Natural killer cell (primary cell): ENCODE results near the gene PNMA5. TPM values are rescaled to one million over a fixed set of nuclear protein-coding genes. Genes with fewer than 3 reads are reported as not detected.

Source experiments
- ATAC-seq, 3 donors: fragments of 150-1000 bp in 2 of 3; fragments of 200-7000 bp in 1 of 3; cut with Tn5 transposase; 1 replicate in 1 of 3; 2 replicates in 2 of 3; pipeline ENCODE4 v1.10.0; 2021; ENCODE audit warnings: mild to moderate bottlenecking in 2 of 3, moderate library complexity in 2 of 3
- DNase-seq, 2 donors: peaks; one replicate each; pipeline versions ENCODE4 v3.0.0 to v3.0.0-alpha.2; 2013 to 2021; ENCODE audit warnings: mixed read lengths in 1 of 2
- H3K27ac ChIP-seq: one replicate; pipeline ENCODE4 v1.5.1; 2013; ENCODE audit warnings: mild to moderate bottlenecking, low read length
- H3K27me3 ChIP-seq: one replicate; pipeline ENCODE4 v1.6.1; 2013; ENCODE audit warnings: low read length; ENCODE audit not compliant: control insufficient read depth, insufficient read depth
- H3K36me3 ChIP-seq: one replicate; pipeline ENCODE4 v1.6.1; 2013; ENCODE audit warnings: low read length; ENCODE audit not compliant: control insufficient read depth, insufficient read depth
- H3K4me1 ChIP-seq: one replicate; pipeline ENCODE4 v1.6.1; 2013; ENCODE audit warnings: low read length; ENCODE audit not compliant: control insufficient read depth, insufficient read depth
- H3K4me3 ChIP-seq: one replicate; pipeline ENCODE4 v1.5.1; 2013; ENCODE audit warnings: low read length
- H3K9me3 ChIP-seq: one replicate; pipeline ENCODE4 v1.6.1; 2013; ENCODE audit warnings: low read length; ENCODE audit not compliant: control insufficient read depth, insufficient read depth
- H3K27ac Mint-ChIP-seq, 2 donors: one replicate each; pipeline ENCODE4 v1.8.0; 2022; ENCODE audit warnings: mild to moderate bottlenecking in 2 of 2, mixed read lengths in 2 of 2, moderate library complexity in 1 of 2
- H3K27me3 Mint-ChIP-seq, 2 donors: one replicate each; pipeline ENCODE4 v1.8.0; 2022; ENCODE audit warnings: low read depth in 2 of 2, mixed read lengths in 2 of 2
- H3K36me3 Mint-ChIP-seq: one replicate; pipeline ENCODE4 v1.8.0; 2022; ENCODE audit warnings: mixed read lengths
- H3K4me1 Mint-ChIP-seq, 2 donors: one replicate each; pipeline ENCODE4 v1.8.0; 2022; ENCODE audit warnings: mixed read lengths in 2 of 2
- H3K4me3 Mint-ChIP-seq: one replicate; pipeline ENCODE4 v1.8.0; 2022; ENCODE audit warnings: mild to moderate bottlenecking, moderate library complexity, mixed read lengths
- H3K9me3 Mint-ChIP-seq, 2 donors: one replicate each; pipeline ENCODE4 v1.8.0; 2022; ENCODE audit warnings: mixed read lengths in 2 of 2
- WGBS: methylation state at CpG from one replicate; pipeline ENCODE4 v1.1.7; 2013; ENCODE audit warnings: missing lambda C conversion rate; ENCODE audit not compliant: insufficient coverage; 5-methylcytosine and 5-hydroxymethylcytosine counted together
- intact Hi-C: fragments of 100-400 bp; cut with micrococcal nuclease; formaldehyde crosslinking; loops from one replicate; pipeline ENCODE4 v1.14.2; 2022
- total RNA-seq, 4 donors: library from RNA; stranded (reverse); fragments of 120-200 nt in 1 of 4; gene quantifications; one replicate each; pipeline versions ENCODE4 v1.2.3 to v1.2.4, GENCODE V29; 2013 to 2022
- TF ChIP-seq, protein P1 (sequence below): fragments of 200-600 bp; IDR thresholded peaks from one replicate; pipeline ENCODE4 v1.8.0; 2022; ENCODE audit warnings: antibody characterized with exemption

PNMA5 gene
- total RNA-seq, 3 donors from 2014 or later (not counting 1 experiment from before 2014, with no cell fraction given) = not detected

DNA sequence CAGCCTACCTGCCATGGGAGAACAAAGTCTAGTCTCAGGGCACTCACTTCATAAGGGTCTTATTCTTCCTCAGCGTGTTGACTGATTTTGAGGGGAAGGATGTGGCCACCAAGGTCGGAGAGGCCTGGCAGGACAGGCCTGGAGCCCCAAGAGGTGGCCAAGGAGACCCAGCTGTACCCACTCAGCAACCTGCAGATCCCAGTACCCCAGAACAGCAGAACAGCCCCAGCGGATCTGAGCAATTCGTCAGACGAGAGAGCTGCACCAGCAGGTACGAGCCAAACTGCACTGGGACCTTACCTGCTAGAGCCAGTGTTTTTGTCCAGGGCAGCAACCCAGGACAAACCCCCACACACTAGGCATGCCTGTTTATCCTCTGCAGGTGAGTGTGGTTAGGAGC lies 34.3 kb downstream of the PNMA5 start:
- TF ChIP-seq, protein P1, sequence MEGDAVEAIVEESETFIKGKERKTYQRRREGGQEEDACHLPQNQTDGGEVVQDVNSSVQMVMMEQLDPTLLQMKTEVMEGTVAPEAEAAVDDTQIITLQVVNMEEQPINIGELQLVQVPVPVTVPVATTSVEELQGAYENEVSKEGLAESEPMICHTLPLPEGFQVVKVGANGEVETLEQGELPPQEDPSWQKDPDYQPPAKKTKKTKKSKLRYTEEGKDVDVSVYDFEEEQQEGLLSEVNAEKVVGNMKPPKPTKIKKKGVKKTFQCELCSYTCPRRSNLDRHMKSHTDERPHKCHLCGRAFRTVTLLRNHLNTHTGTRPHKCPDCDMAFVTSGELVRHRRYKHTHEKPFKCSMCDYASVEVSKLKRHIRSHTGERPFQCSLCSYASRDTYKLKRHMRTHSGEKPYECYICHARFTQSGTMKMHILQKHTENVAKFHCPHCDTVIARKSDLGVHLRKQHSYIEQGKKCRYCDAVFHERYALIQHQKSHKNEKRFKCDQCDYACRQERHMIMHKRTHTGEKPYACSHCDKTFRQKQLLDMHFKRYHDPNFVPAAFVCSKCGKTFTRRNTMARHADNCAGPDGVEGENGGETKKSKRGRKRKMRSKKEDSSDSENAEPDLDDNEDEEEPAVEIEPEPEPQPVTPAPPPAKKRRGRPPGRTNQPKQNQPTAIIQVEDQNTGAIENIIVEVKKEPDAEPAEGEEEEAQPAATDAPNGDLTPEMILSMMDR = no peak
- Mint-ChIP-seq H3K9me3 (no peaks in the 10 kb centered on the region), H3K27me3 (no peaks in the 10 kb centered on the region), H3K4me1 (peaks cover 6 to 7% of the 10 kb centered on the region in 2 donors), H3K27ac (no peak overlapping the region), H3K4me3 (no peak overlapping the region), H3K36me3 (no peaks in the 10 kb centered on the region)
- intact Hi-C loops = loop anchor here (2.0 kb wide), 1 partner anchor 709 kb away; no protein-coding TSS in a partner anchor
- Histone ChIP-seq H3K27ac (no peak overlapping the region), H3K4me1 (peaks cover 11% of the 10 kb centered on the region), H3K9me3 (no peaks in the 10 kb centered on the region), H3K27me3 (no peaks in the 10 kb centered on the region), H3K36me3 (no peaks in the 10 kb centered on the region), H3K4me3 (no peak overlapping the region)
- no peak for DNase-seq
- WGBS = 50% methylated on average over 1 of the region's 6 CpGs
- ATAC-seq = no peak

DNA sequence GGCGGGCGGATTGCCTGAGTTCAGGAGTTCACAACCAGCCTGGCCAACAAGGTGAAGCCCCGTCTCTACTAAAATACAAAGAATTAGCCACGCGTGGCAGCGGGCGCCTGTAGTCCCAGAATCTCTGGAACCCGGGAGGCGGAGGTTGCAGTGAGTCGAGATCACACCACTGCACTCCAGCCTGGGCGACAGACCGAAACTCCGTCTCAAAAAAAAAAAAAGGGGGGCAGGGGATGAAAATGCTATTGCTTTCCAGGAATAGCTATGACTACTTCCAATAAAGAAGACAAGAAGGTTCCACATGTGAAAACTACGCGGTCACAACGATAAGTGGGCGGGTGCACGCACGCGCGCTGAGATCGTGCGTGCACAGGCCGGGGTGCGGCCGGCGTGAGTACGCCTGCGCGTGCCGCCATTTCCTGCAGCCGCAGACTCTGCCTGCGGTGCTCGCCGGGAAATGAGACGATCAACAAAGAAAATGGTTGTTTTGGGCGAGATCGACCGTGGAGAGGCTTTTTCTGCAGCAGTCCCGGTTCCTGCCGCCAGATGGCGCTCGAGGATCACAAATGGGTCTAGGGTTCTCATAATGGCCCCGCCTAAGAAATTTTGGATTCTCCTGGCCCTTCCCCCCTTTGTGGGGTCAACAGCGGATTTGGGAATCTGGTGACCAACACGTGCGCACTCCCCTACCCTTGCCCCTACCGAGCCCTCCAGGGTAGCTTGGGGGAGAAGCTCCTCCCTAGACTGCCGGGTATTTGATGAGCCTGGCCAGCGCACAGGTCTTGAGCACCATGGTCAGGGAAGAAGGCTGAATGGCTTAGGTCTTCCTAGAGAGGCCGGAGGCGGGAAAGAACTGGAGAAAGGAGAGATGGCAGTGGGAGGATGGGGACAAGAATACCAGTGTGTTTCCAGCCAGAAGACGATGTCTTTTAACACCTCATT lies 35.1 kb downstream of the PNMA5 start:
- DNase-seq = peak; percentile 86 to 94
- TF ChIP-seq, protein P1 = peak; percentile 66
- ATAC-seq = peak; percentile 97
- 18% methylated on average over 45 of the region's 53 CpGs for WGBS
- Mint-ChIP-seq H3K4me3 (peak overlapping the region; percentile 89), H3K27me3 (no peaks in the 10 kb centered on the region), H3K27ac (peak overlapping the region; percentile 87), H3K4me1 (peaks cover 6 to 7% of the 10 kb centered on the region in 2 donors), H3K36me3 (no peaks in the 10 kb centered on the region), H3K9me3 (no peaks in the 10 kb centered on the region)
- H3K27me3 ChIP-seq = no peaks in the 10 kb centered on the region
- no peaks in the 10 kb centered on the region for H3K36me3 ChIP-seq
- H3K27ac ChIP-seq = peak overlapping the region; percentile 80
- H3K4me1 ChIP-seq = peaks cover 11% of the 10 kb centered on the region
- peak overlapping the region; percentile 28 for H3K4me3 ChIP-seq
- intact Hi-C loops = loop anchor here (2.0 kb wide), 1 partner anchor 710 kb away; no protein-coding TSS in a partner anchor
- no peaks in the 10 kb centered on the region for H3K9me3 ChIP-seq

DNA sequence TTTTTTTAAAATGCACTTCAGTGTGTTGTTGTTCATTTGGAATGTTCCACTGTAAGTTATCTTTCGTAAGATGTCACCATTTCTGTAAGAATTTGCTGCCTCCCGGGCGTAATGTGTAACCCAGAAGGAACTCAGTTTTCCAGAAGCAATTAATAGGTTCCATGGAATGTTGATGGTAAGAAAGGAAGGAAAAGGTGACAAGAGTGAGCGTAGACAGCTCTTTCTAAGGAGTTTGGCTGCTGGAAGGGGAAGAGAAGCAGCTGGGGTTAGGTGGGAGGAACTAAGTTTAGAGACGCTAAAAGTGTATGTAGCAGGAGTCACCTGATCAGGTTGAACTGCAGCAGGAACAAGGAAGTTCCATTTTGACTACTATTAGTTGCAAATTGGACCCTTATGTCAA lies 35.9 kb downstream of the PNMA5 start:
- H3K36me3 Mint-ChIP-seq = no peaks in the 10 kb centered on the region
- TF ChIP-seq, protein P1 = no peak

More for the DNA sequence above, 35.9 kb downstream of the PNMA5 start:
- Mint-ChIP-seq H3K9me3 (no peaks in the 10 kb centered on the region), H3K4me1 (peaks cover 6 to 7% of the 10 kb centered on the region in 2 donors), H3K27ac (peak overlapping the region; percentile 87), H3K4me3 (peak overlapping the region; percentile 89), H3K27me3 (no peaks in the 10 kb centered on the region)
- Histone ChIP-seq H3K4me1 (peaks cover 11% of the 10 kb centered on the region), H3K27ac (peak overlapping the region; percentile 80), H3K36me3 (no peaks in the 10 kb centered on the region), H3K9me3 (no peaks in the 10 kb centered on the region), H3K27me3 (no peaks in the 10 kb centered on the region), H3K4me3 (no peak overlapping the region)
- ATAC-seq (no peak), DNase-seq (peak in 1 of 2 donors; percentile 10)
- 83% methylated on average over 5 of the region's 5 CpGs for WGBS
- intact Hi-C loops = loop anchor here (2.0 kb wide), 1 partner anchor 711 kb away; no protein-coding TSS in a partner anchor
